ENCODE results near the gene CTSC.

DNA sequence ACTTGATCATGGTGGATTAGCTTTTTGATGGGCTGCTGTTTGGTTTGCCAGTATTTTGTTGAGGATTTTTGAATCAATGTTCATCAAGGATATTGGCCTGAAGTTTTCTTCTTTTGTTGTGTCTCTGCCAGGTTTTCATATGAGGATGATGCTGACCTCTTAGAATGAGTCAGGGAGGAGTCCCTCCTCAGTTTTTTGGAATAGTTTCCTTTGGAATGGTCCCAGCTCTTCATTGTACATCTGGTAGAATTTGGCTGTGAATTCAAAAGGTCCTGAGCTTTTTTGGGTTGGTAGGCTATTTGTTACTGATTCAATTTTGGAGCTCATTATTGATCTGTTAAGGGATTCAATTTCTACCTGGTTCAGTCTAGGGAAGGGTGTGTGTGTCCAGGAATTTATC, 78.1 kb downstream of the CTSC start:
- TF ChIP-seq, protein P1, sequence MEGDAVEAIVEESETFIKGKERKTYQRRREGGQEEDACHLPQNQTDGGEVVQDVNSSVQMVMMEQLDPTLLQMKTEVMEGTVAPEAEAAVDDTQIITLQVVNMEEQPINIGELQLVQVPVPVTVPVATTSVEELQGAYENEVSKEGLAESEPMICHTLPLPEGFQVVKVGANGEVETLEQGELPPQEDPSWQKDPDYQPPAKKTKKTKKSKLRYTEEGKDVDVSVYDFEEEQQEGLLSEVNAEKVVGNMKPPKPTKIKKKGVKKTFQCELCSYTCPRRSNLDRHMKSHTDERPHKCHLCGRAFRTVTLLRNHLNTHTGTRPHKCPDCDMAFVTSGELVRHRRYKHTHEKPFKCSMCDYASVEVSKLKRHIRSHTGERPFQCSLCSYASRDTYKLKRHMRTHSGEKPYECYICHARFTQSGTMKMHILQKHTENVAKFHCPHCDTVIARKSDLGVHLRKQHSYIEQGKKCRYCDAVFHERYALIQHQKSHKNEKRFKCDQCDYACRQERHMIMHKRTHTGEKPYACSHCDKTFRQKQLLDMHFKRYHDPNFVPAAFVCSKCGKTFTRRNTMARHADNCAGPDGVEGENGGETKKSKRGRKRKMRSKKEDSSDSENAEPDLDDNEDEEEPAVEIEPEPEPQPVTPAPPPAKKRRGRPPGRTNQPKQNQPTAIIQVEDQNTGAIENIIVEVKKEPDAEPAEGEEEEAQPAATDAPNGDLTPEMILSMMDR (IDR thresholded peaks at IDR 0.05), result no peak
- TF ChIP-seq POLR2A (IDR thresholded peaks at IDR 0.05), result no peak
